SW 1271 (cell line): ENCODE data around the gene CFAP157.

ENCODE experiments used
- DNase-seq, 2 experiments: peaks; one replicate each; lab custom pipeline; 2025; lab: John Stamatoyannopoulos, UW

CFAP157 gene

GRCh38 chr9:127693143-127693542 lies 13.6 kb upstream of the CFAP157 start:
- DNase-seq = no peak

- no peak for DNase-seq
These were observed 13.1 kb upstream of the CFAP157 start for GRCh38 chr9:127693697-127694096.

- no peak for DNase-seq
These were observed 11.7 kb upstream of the CFAP157 start for GRCh38 chr9:127694890-127695720.

GRCh38 chr9:127697575-127697974 lies 9.2 kb upstream of the CFAP157 start:
- no peak for DNase-seq

GRCh38 chr9:127698386-127698785 lies 8.4 kb upstream of the CFAP157 start:
- no peak for DNase-seq

GRCh38 chr9:127698985-127699670 lies 7.7 kb upstream of the CFAP157 start:
- peak; percentile 89 to 96 for DNase-seq

- no peak for DNase-seq
These were observed 6.6 kb upstream of the CFAP157 start for GRCh38 chr9:127700140-127700539.

GRCh38 chr9:127700594-127701255 lies 6.1 kb upstream of the CFAP157 start:
- no peak for DNase-seq

GRCh38 chr9:127703289-127703946 lies 3.4 kb upstream of the CFAP157 start:
- DNase-seq = no peak

- no peak for DNase-seq
These were observed 1.0 kb upstream of the CFAP157 start for GRCh38 chr9:127705577-127706379.

GRCh38 chr9:127707766-127708165 lies 978 bp downstream of the CFAP157 start:
- no peak for DNase-seq

- DNase-seq = no peak
These were observed 2.3 kb downstream of the CFAP157 start for GRCh38 chr9:127708952-127709587.

- no peak for DNase-seq
These were observed 3.5 kb downstream of the CFAP157 start for GRCh38 chr9:127710204-127710783.

- no peak for DNase-seq
These were observed 4.5 kb downstream of the CFAP157 start for GRCh38 chr9:127711226-127711701.

GRCh38 chr9:127711831-127712274 lies 5.1 kb downstream of the CFAP157 start:
- DNase-seq = no peak

- no peak for DNase-seq
These were observed 5.6 kb downstream of the CFAP157 start for GRCh38 chr9:127712371-127712770.

GRCh38 chr9:127712867-127713266 lies 6.1 kb downstream of the CFAP157 start:
- DNase-seq = no peak

- no peak for DNase-seq
These were observed 7.4 kb downstream of the CFAP157 start for GRCh38 chr9:127714020-127714750.

- DNase-seq = no peak
These were observed 8.2 kb downstream of the CFAP157 start for GRCh38 chr9:127714951-127715469.
